ENCODE results near the gene NRM. TPM values are rescaled to one million over a fixed set of nuclear protein-coding genes. Genes with fewer than 3 reads are reported as not detected.
A peak's percentile ranks its signal among the peaks of the same experiment; 100 is the strongest.

Gene NRM
- total and polyA plus RNA-seq, 2 of the 13 experiments (the other 11 are each of a cell fraction or from before 2014, with no cell fraction given), result 12.5 to 16.0 TPM

DNA sequence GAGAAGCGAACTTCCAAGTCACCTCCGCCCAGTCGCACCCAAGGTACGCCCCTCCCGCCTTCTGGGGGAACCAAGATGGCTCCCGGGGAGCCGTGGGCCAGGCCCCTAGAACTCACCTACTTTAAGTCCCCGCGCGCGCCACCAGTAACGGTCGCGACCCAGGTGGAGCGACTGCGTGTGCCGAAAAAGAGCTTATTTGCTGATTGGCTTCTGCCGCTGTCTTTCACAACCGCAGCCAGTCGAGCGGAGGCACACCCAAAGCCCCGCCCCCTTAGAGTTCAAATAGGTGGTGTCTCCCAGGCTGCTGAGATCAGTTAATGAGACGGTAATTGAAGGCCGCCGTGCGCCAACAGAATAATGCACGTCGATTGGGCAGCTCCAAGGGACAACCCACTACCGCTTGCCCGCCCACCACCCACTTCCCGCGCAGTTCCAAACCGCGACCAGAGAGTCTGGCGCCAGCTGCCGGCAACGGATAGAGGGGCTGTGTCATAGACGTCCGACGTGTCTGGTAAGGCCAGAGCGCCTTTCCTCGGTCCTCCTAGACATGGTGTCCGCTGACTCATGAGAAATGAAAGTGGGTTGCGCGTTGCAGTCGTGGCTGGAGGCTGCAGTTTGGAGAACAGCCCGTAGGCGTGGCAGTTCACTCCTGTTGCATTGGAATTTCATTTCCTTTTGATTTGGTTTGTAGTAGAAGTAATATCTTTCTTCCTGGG, 26.5 kb upstream of the NRM start, which contains the start of gene MDC1 (continued):
- TF ChIP-seq, protein P1, sequence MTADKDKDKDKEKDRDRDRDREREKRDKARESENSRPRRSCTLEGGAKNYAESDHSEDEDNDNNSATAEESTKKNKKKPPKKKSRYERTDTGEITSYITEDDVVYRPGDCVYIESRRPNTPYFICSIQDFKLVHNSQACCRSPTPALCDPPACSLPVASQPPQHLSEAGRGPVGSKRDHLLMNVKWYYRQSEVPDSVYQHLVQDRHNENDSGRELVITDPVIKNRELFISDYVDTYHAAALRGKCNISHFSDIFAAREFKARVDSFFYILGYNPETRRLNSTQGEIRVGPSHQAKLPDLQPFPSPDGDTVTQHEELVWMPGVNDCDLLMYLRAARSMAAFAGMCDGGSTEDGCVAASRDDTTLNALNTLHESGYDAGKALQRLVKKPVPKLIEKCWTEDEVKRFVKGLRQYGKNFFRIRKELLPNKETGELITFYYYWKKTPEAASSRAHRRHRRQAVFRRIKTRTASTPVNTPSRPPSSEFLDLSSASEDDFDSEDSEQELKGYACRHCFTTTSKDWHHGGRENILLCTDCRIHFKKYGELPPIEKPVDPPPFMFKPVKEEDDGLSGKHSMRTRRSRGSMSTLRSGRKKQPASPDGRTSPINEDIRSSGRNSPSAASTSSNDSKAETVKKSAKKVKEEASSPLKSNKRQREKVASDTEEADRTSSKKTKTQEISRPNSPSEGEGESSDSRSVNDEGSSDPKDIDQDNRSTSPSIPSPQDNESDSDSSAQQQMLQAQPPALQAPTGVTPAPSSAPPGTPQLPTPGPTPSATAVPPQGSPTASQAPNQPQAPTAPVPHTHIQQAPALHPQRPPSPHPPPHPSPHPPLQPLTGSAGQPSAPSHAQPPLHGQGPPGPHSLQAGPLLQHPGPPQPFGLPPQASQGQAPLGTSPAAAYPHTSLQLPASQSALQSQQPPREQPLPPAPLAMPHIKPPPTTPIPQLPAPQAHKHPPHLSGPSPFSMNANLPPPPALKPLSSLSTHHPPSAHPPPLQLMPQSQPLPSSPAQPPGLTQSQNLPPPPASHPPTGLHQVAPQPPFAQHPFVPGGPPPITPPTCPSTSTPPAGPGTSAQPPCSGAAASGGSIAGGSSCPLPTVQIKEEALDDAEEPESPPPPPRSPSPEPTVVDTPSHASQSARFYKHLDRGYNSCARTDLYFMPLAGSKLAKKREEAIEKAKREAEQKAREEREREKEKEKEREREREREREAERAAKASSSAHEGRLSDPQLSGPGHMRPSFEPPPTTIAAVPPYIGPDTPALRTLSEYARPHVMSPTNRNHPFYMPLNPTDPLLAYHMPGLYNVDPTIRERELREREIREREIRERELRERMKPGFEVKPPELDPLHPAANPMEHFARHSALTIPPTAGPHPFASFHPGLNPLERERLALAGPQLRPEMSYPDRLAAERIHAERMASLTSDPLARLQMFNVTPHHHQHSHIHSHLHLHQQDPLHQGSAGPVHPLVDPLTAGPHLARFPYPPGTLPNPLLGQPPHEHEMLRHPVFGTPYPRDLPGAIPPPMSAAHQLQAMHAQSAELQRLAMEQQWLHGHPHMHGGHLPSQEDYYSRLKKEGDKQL (CRISPR knock-in tag; IDR thresholded peaks at IDR 0.05; ENCODE audit: low read depth), result peak; percentile 88
- TF ChIP-seq ZKSCAN5 (CRISPR knock-in tag; IDR thresholded peaks at IDR 0.05) (no peak), ETV5 (CRISPR knock-in tag; IDR thresholded peaks at IDR 0.05; ENCODE audit: borderline replicate concordance) (peak; percentile 80), ZNF260 (CRISPR knock-in tag; IDR thresholded peaks at IDR 0.05; ENCODE audit: borderline replicate concordance, low read depth) (no peak), ZSCAN31 (CRISPR knock-in tag; IDR thresholded peaks at IDR 0.05; ENCODE audit: low read depth) (peak; percentile 88), SP1 (IDR thresholded peaks at IDR 0.05) (no peak), SP1 (CRISPR knock-in tag; IDR thresholded peaks at IDR 0.05) (peak; percentile 95), KDM4B (CRISPR knock-in tag; IDR thresholded peaks at IDR 0.05) (peak; percentile 86; the same call in 1 of the 2 replicates), ZNF776 (CRISPR knock-in tag; IDR thresholded peaks at IDR 0.05) (no peak; the same call in 1 of the 2 replicates), ZNF749 (CRISPR knock-in tag; IDR thresholded peaks at IDR 0.05; ENCODE audit: borderline replicate concordance) (peak; percentile 40; the same call in 1 of the 2 replicates), ZNF234 (CRISPR knock-in tag; conservative IDR thresholded peaks at IDR 0.05) (peak; percentile 19; the same call in 1 of the 2 replicates), AKAP8 (CRISPR knock-in tag; IDR thresholded peaks at IDR 0.05) (no peak), ZNF160 (CRISPR knock-in tag; IDR thresholded peaks at IDR 0.05) (peak; percentile 87; the same call in 1 of the 2 replicates)
- TF ChIP-seq, protein P2, sequence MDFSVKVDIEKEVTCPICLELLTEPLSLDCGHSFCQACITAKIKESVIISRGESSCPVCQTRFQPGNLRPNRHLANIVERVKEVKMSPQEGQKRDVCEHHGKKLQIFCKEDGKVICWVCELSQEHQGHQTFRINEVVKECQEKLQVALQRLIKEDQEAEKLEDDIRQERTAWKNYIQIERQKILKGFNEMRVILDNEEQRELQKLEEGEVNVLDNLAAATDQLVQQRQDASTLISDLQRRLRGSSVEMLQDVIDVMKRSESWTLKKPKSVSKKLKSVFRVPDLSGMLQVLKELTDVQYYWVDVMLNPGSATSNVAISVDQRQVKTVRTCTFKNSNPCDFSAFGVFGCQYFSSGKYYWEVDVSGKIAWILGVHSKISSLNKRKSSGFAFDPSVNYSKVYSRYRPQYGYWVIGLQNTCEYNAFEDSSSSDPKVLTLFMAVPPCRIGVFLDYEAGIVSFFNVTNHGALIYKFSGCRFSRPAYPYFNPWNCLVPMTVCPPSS (IDR thresholded peaks at IDR 0.05), result no peak
- TF ChIP-seq, protein P3, sequence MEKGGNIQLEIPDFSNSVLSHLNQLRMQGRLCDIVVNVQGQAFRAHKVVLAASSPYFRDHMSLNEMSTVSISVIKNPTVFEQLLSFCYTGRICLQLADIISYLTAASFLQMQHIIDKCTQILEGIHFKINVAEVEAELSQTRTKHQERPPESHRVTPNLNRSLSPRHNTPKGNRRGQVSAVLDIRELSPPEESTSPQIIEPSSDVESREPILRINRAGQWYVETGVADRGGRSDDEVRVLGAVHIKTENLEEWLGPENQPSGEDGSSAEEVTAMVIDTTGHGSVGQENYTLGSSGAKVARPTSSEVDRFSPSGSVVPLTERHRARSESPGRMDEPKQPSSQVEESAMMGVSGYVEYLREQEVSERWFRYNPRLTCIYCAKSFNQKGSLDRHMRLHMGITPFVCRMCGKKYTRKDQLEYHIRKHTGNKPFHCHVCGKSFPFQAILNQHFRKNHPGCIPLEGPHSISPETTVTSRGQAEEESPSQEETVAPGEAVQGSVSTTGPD (CRISPR knock-in tag; IDR thresholded peaks at IDR 0.05), result no peak
- TF ChIP-seq, protein P4, sequence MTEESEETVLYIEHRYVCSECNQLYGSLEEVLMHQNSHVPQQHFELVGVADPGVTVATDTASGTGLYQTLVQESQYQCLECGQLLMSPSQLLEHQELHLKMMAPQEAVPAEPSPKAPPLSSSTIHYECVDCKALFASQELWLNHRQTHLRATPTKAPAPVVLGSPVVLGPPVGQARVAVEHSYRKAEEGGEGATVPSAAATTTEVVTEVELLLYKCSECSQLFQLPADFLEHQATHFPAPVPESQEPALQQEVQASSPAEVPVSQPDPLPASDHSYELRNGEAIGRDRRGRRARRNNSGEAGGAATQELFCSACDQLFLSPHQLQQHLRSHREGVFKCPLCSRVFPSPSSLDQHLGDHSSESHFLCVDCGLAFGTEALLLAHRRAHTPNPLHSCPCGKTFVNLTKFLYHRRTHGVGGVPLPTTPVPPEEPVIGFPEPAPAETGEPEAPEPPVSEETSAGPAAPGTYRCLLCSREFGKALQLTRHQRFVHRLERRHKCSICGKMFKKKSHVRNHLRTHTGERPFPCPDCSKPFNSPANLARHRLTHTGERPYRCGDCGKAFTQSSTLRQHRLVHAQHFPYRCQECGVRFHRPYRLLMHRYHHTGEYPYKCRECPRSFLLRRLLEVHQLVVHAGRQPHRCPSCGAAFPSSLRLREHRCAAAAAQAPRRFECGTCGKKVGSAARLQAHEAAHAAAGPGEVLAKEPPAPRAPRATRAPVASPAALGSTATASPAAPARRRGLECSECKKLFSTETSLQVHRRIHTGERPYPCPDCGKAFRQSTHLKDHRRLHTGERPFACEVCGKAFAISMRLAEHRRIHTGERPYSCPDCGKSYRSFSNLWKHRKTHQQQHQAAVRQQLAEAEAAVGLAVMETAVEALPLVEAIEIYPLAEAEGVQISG (CRISPR knock-in tag; IDR thresholded peaks at IDR 0.05), result peak; percentile 99

Measured in HepG2 (cell line).